Endothelial cell of umbilical vein (primary cell): Measurements from ENCODE around the gene SEZ6L. TPM values are rescaled to one million over a fixed set of nuclear protein-coding genes. Genes with fewer than 3 reads are reported as not detected.

Experiments used
- BruUV-seq: library from RNA; stranded (reverse); fragments of 400-500 nt; replicated peaks from 2 replicates; lab custom pipeline; 2021; lab: Mats Ljungman, UMichigan
- CTCF ChIA-PET: fragments of 300-600, 350-600 bp; sonication (Branson Sonifier 250); formaldehyde crosslinking; loops from one replicate; lab custom pipeline; 2021; ENCODE audit warnings: antibody characterized with exemption, inconsistent platforms; lab: Charles Lee
- POLR2A ChIA-PET: fragments of 300-600, 350-600 bp; sonication (Branson Sonifier 250); formaldehyde crosslinking; loops from one replicate; lab custom pipeline; 2021; ENCODE audit warnings: antibody characterized with exemption, inconsistent platforms; lab: Charles Lee
- DNase-seq: peaks from one replicate; pipeline ENCODE4 v3.0.0-alpha.2; 2011; ENCODE audit warnings: low read depth, low spot score
- FAIRE-seq: peaks from 2 replicates; lab custom pipeline; 2011; peaks lifted over from hg19 to GRCh38; lab: Jason Lieb, UNC
- H2AFZ ChIP-seq: 2 replicates; pipeline ENCODE4 v1.6.0; 2012; ENCODE audit warnings: low read depth, low read length, control low read depth, inconsistent platforms
- H3K27ac ChIP-seq: 2 replicates; pipeline ENCODE4 v1.5.1; 2011; ENCODE audit warnings: low read depth, mild to moderate bottlenecking, control low read depth, low read length, moderate library complexity; ENCODE audit not compliant: insufficient read depth
- H3K27me3 ChIP-seq, 2 experiments: 2 replicates each; pipeline versions ENCODE4 v1.6.0 to v1.6.1; 2011; ENCODE audit warnings: low read length in 2 of 2, mixed read lengths in 1 of 2; ENCODE audit not compliant: control insufficient read depth in 2 of 2, insufficient read depth in 2 of 2
- H3K36me3 ChIP-seq, 2 experiments: 2 replicates in 1 of 2; 3 replicates in 1 of 2; pipeline ENCODE4 v1.5.1; 2011; ENCODE audit warnings: low read length in 2 of 2, mild to moderate bottlenecking in 1 of 2, moderate library complexity in 1 of 2; ENCODE audit not compliant: control insufficient read depth in 2 of 2, insufficient read depth in 2 of 2; ENCODE audit errors: extremely low read depth in 1 of 2
- H3K4me1 ChIP-seq: 3 replicates; pipeline ENCODE4 v1.5.1; 2011; ENCODE audit warnings: mild to moderate bottlenecking, low read length; ENCODE audit not compliant: control insufficient read depth, insufficient read depth; ENCODE audit errors: extremely low read depth
- H3K4me2 ChIP-seq: 2 replicates; pipeline ENCODE4 v1.6.1; 2011; ENCODE audit warnings: low read length, control low read depth, mixed read lengths; ENCODE audit not compliant: insufficient read depth
- H3K4me3 ChIP-seq, 3 experiments: fragments of 200-600 bp in 1 of 3; sonication (generic), shearing (Covaris generic) in 1 of 3; replicated peaks in 1 of 3; 2 replicates each; pipeline ENCODE4 v1.5.1; 2011 to 2016; ENCODE audit warnings: control low read depth in 3 of 3, low read length in 3 of 3, mild to moderate bottlenecking in 2 of 3, inconsistent platforms in 1 of 3, low read depth in 1 of 3, moderate library complexity in 1 of 3; ENCODE audit not compliant: insufficient read depth in 1 of 3
- H3K79me2 ChIP-seq: 2 replicates; pipeline ENCODE4 v1.6.0; 2012; ENCODE audit warnings: low read length, inconsistent platforms; ENCODE audit not compliant: control insufficient read depth, insufficient read depth
- H3K9ac ChIP-seq: replicated peaks from 2 replicates; pipeline ENCODE3; 2011; ENCODE audit warnings: low read length, control low read depth; ENCODE audit not compliant: insufficient read depth; ENCODE audit errors: extremely low read depth
- H3K9me1 ChIP-seq: replicated peaks from 3 replicates; pipeline ENCODE4 v1.6.0; 2011; ENCODE audit warnings: mild to moderate bottlenecking, low read length; ENCODE audit not compliant: control insufficient read depth, insufficient read depth; ENCODE audit errors: extremely low read depth
- H3K9me3 ChIP-seq: replicated peaks from 2 replicates; pipeline ENCODE4 v1.5.1; 2012; ENCODE audit warnings: low read length, inconsistent platforms; ENCODE audit not compliant: control insufficient read depth, insufficient read depth
- H4K20me1 ChIP-seq: replicated peaks from 2 replicates; pipeline ENCODE3; 2011; ENCODE audit warnings: mild to moderate bottlenecking, low read length; ENCODE audit not compliant: control insufficient read depth, insufficient read depth; ENCODE audit errors: extremely low read depth
- GATA2 ChIP-seq: IDR thresholded peaks from 2 replicates; pipeline ENCODE4 v1.7.0; 2011; ENCODE audit warnings: low read depth, mild to moderate bottlenecking, moderate library complexity, mixed read lengths, low read length; ENCODE audit not compliant: insufficient read length, insufficient read depth
- dilution Hi-C: fragments of 300-500 bp; cut with MboI; formaldehyde crosslinking; loops from one replicate; pipeline ENCODE4 v1.15.0; 2019; ENCODE audit warnings: low sequenced_read_pairs; ENCODE audit not compliant: extremely low pct_ligation_motif_present
- intact Hi-C: fragments of 100-400 bp; cut with micrococcal nuclease; formaldehyde crosslinking; loops from one replicate; pipeline ENCODE4 v1.10.0; 2022
- polyA plus RNA-seq, 4 experiments: library from polyadenylated mRNA; depleted of rRNA in 3 of 4; stranded (reverse) in 3 of 4; unstranded in 1 of 4; fragments of >200 nt; gene quantifications; 2 replicates each; pipeline versions ENCODE4 v1.2.1 to v1.2.3, GENCODE V29; 2011 to 2012; ENCODE audit warnings: missing spikeins in 1 of 4
- total RNA-seq: library from RNA; stranded (reverse); gene quantifications from 2 replicates; pipeline ENCODE4 v1.2.3, GENCODE V29; 2021
- TF ChIP-seq, protein P1 (sequence below), 2 donors: IDR thresholded peaks; 1 replicate in 1 of 2; 2 replicates in 1 of 2; pipeline ENCODE4 v1.5.1; 2011; ENCODE audit warnings: low read length in 2 of 2, mild to moderate bottlenecking in 2 of 2, moderate library complexity in 2 of 2, control low read depth in 1 of 2, inconsistent platforms in 1 of 2, low read depth in 1 of 2; ENCODE audit not compliant: insufficient read depth in 1 of 2; ENCODE audit errors: extremely low read depth in 1 of 2

SEZ6L gene
- total and polyA plus RNA-seq, 2 donors (not counting 3 experiments of a cell fraction or from before 2014, with no cell fraction given): not detected

DNA sequence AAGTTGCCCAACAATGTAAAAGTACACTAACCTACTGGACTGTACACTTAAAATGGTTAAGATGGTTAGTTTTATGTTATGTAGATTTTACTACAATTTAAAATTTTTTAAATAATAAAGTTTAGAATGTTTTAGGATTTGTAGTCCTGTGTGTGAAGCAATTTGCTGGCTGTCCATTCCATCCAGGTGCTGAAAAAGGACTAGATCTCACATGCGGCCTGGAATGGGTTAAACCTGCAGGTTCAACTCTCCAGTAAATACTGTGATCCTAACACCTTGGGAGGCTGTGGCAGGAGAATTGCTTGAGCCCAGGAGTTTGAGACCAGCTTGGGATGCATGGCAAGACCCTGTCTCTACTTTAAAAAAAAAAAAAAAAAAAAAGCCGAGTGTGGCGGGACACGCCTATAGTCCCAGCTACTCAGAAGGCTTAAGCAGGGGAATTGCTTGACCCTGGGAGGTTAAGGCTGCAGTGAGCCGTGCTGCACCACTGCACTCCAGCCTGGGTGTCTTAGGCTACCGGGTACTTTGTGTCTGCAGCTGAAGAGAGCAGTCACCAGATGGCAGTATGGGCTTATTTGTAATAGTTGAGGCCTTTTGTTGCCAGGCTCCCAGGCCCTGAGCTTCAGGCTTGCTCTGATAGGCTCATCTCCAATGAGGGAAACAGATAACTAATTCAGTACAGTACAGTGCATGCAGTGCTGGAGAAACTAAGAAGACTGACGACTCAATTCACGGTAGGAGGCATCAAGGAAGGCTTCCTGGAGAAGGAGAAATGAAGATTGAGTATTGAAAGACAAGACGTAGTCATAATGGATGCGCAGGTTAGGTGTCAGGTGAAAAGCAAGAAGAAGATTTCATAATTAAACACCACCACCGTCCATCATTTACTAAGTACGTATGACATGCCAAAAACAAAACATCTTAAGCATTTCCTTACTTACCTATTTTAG is 195.1 kb downstream of the SEZ6L start:
- CTCF ChIA-PET: interaction anchor here (0.6 to 6.3 kb wide), 33 partner anchors 9 to 1162 kb away, joined by 3 to 148 read pairs (median 4); partner anchors contain the start of genes HPS4 and SRRD
- intact Hi-C loops: loop anchor here (1.0 kb wide), 3 partner anchors 34 to 301 kb away; no protein-coding TSS in a partner anchor
- peak; percentile 85 for FAIRE-seq

More for the DNA sequence above, 195.1 kb downstream of the SEZ6L start:
- dilution Hi-C loops: no loop called here
- Histone ChIP-seq H3K4me3 (no peak overlapping the region), H3K9ac (no peak overlapping the region), H3K27ac (no peak overlapping the region), H3K27me3 (peaks cover 0 to 4% of the 10 kb centered on the region in 2 experiments), H3K9me1 (no peaks in the 10 kb centered on the region), H3K9me3 (no peaks in the 10 kb centered on the region), H2AFZ (no peak overlapping the region), H3K79me2 (no peaks in the 10 kb centered on the region), H3K4me2 (no peak overlapping the region), H3K36me3 (no peaks in the 10 kb centered on the region), H4K20me1 (no peaks in the 10 kb centered on the region), H3K4me1 (no peaks in the 10 kb centered on the region)
- peak; percentile 75 for DNase-seq
- POLR2A ChIA-PET: interaction anchor here (0.6 to 0.7 kb wide), 2 partner anchors 120 to 914 kb away, joined by 3 read pairs; partner anchors contain the start of gene SRRD
- TF ChIP-seq, protein P1, sequence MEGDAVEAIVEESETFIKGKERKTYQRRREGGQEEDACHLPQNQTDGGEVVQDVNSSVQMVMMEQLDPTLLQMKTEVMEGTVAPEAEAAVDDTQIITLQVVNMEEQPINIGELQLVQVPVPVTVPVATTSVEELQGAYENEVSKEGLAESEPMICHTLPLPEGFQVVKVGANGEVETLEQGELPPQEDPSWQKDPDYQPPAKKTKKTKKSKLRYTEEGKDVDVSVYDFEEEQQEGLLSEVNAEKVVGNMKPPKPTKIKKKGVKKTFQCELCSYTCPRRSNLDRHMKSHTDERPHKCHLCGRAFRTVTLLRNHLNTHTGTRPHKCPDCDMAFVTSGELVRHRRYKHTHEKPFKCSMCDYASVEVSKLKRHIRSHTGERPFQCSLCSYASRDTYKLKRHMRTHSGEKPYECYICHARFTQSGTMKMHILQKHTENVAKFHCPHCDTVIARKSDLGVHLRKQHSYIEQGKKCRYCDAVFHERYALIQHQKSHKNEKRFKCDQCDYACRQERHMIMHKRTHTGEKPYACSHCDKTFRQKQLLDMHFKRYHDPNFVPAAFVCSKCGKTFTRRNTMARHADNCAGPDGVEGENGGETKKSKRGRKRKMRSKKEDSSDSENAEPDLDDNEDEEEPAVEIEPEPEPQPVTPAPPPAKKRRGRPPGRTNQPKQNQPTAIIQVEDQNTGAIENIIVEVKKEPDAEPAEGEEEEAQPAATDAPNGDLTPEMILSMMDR (IDR thresholded peaks at IDR 0.05; ENCODE audit: extremely low read depth in 1 of 2, insufficient read depth in 1 of 2, low read depth in 1 of 2, low read length in 2 of 2): peak; percentile 59 to 77
- no peak for TF ChIP-seq GATA2
- no TSS peak for BruUV-seq
